ENCODE results near the gene BLTP3B.

- TF ChIP-seq POLR2A (IDR thresholded peaks at IDR 0.05) (no peak), POLR2AphosphoS5 (IDR thresholded peaks at IDR 0.05) (no peak)
- TF ChIP-seq, protein P1, sequence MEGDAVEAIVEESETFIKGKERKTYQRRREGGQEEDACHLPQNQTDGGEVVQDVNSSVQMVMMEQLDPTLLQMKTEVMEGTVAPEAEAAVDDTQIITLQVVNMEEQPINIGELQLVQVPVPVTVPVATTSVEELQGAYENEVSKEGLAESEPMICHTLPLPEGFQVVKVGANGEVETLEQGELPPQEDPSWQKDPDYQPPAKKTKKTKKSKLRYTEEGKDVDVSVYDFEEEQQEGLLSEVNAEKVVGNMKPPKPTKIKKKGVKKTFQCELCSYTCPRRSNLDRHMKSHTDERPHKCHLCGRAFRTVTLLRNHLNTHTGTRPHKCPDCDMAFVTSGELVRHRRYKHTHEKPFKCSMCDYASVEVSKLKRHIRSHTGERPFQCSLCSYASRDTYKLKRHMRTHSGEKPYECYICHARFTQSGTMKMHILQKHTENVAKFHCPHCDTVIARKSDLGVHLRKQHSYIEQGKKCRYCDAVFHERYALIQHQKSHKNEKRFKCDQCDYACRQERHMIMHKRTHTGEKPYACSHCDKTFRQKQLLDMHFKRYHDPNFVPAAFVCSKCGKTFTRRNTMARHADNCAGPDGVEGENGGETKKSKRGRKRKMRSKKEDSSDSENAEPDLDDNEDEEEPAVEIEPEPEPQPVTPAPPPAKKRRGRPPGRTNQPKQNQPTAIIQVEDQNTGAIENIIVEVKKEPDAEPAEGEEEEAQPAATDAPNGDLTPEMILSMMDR (IDR thresholded peaks at IDR 0.05): no peak
These were observed 35.8 kb downstream of the BLTP3B start for GRCh38 chr12:100106861-100107260.

Data from breast epithelium (tissue), 3 donors.